HG02973 (cell line): Measurements from ENCODE around the gene APOBEC2.

Experiments
- ATAC-seq: cut with Tn5 transposase; IDR thresholded peaks from one replicate; pipeline ENCODE4 v1.9.1; 2021; ENCODE audit warnings: moderate library complexity; ENCODE audit not compliant: unreplicated experiment

APOBEC2 gene

GRCh38 chr6:41058783-41059181 is 5.8 kb downstream of the APOBEC2 start:
- ATAC-seq: no peak

- ATAC-seq: no peak
Measured at GRCh38 chr6:41059556-41059955, 6.6 kb downstream of the APOBEC2 start.

- no peak for ATAC-seq
Measured at GRCh38 chr6:41061196-41061726, 8.3 kb downstream of the APOBEC2 start.

- ATAC-seq: no peak
Measured at GRCh38 chr6:41062056-41062455, 9.1 kb downstream of the APOBEC2 start.

- ATAC-seq: no peak
Measured at GRCh38 chr6:41063884-41064285, 10.9 kb downstream of the APOBEC2 start.

- ATAC-seq: no peak
Measured at GRCh38 chr6:41064841-41065240, 11.8 kb downstream of the APOBEC2 start.

GRCh38 chr6:41065550-41066026 is 12.6 kb downstream of the APOBEC2 start:
- ATAC-seq: no peak

- ATAC-seq: no peak
Measured at GRCh38 chr6:41066867-41067304, 13.9 kb downstream of the APOBEC2 start.

GRCh38 chr6:41071501-41071922 is 18.5 kb downstream of the APOBEC2 start:
- ATAC-seq: no peak

- ATAC-seq: peak; percentile 64
Measured at GRCh38 chr6:41071923-41072835, 19.2 kb downstream of the APOBEC2 start, which contains the start of gene OARD1. Gene OARD1, minus strand, starts transcription at chr6:41072356. Its CDS starts 722 bp downstream, at chr6:41071634.

GRCh38 chr6:41072836-41073202 is 19.8 kb downstream of the APOBEC2 start, which contains the start of gene NFYA:
Gene NFYA, plus strand, starts transcription at chr6:41072974. Its CDS starts 6,116 bp downstream, at chr6:41079090.
- peak; percentile 52 for ATAC-seq

GRCh38 chr6:41073203-41073967 is 20.4 kb downstream of the APOBEC2 start:
- ATAC-seq: no peak

- no peak for ATAC-seq
Measured at GRCh38 chr6:41073968-41074691, 21.1 kb downstream of the APOBEC2 start.

- ATAC-seq: no peak
Measured at GRCh38 chr6:41074692-41075436, 21.9 kb downstream of the APOBEC2 start.

- no peak for ATAC-seq
Measured at GRCh38 chr6:41075651-41076626, 22.9 kb downstream of the APOBEC2 start.

- no peak for ATAC-seq
Measured at GRCh38 chr6:41077536-41077935, 24.5 kb downstream of the APOBEC2 start.

GRCh38 chr6:41078101-41078500 is 25.1 kb downstream of the APOBEC2 start:
- ATAC-seq: no peak

GRCh38 chr6:41079080-41079479 is 26.1 kb downstream of the APOBEC2 start:
- no peak for ATAC-seq

GRCh38 chr6:41080621-41081020 is 27.6 kb downstream of the APOBEC2 start:
- ATAC-seq: no peak
